HL-60 (cell line): Measurements from ENCODE around the gene PPP1R27.

Experiments used
- DNase-seq, 2 experiments: peaks; one replicate each; pipeline ENCODE4 v3.0.0-alpha.2; 2010 to 2020; ENCODE audit warnings: low read depth in 1 of 2, low spot score in 1 of 2
- H3K27ac ChIP-seq: fragments of 250-450 bp; sonication (Bioruptor Pico); replicated peaks from 2 replicates; pipeline ENCODE4 v1.5.1; 2020; ENCODE audit warnings: mild to moderate bottlenecking, moderate library complexity
- H3K27me3 ChIP-seq: fragments of 250-450 bp; sonication (Bioruptor Pico); 2 replicates; pipeline ENCODE4 v1.5.1; 2021; ENCODE audit warnings: mild to moderate bottlenecking, moderate library complexity; ENCODE audit not compliant: insufficient read depth, poor library complexity, severe bottlenecking
- H3K4me3 ChIP-seq: replicated peaks from 2 replicates; pipeline ENCODE4 v1.5.1; 2011; ENCODE audit warnings: mild to moderate bottlenecking, control low read depth, low read length; ENCODE audit not compliant: insufficient read depth
- CTCF ChIP-seq: IDR thresholded peaks from one replicate; pipeline ENCODE4 v1.5.1; 2011; ENCODE audit warnings: low read length, control low read depth, inconsistent platforms; ENCODE audit not compliant: insufficient read depth
- GABPA ChIP-seq: IDR thresholded peaks from 2 replicates; pipeline ENCODE4 v1.6.1; 2012; ENCODE audit warnings: low read depth
- POLR2AphosphoS5 ChIP-seq: IDR thresholded peaks from 2 replicates; pipeline ENCODE4 v1.6.1; 2012; ENCODE audit warnings: low read depth
- REST ChIP-seq: IDR thresholded peaks from 2 replicates; pipeline ENCODE4 v1.6.1; 2012; ENCODE audit warnings: low read depth; ENCODE audit not compliant: insufficient replicate concordance
- SPI1 ChIP-seq: IDR thresholded peaks from 2 replicates; pipeline ENCODE4 v1.6.1; 2012; ENCODE audit warnings: low read depth, mild to moderate bottlenecking, borderline replicate concordance

The PPP1R27 gene

GRCh38 chr17:81832608-81833159, 2.2 kb downstream of the PPP1R27 start:
- Histone ChIP-seq H3K4me3 (peak overlapping the region; percentile 59), H3K27ac (peak overlapping the region; percentile 98), H3K27me3 (no peaks in the 10 kb centered on the region)
- TF ChIP-seq CTCF, result no peak
- no peak for TF ChIP-seq SPI1
- TF ChIP-seq REST, result no peak
- no peak for TF ChIP-seq GABPA
- no peak for TF ChIP-seq POLR2AphosphoS5
- peak in 1 of 2 experiments; percentile 86 for DNase-seq

DNA sequence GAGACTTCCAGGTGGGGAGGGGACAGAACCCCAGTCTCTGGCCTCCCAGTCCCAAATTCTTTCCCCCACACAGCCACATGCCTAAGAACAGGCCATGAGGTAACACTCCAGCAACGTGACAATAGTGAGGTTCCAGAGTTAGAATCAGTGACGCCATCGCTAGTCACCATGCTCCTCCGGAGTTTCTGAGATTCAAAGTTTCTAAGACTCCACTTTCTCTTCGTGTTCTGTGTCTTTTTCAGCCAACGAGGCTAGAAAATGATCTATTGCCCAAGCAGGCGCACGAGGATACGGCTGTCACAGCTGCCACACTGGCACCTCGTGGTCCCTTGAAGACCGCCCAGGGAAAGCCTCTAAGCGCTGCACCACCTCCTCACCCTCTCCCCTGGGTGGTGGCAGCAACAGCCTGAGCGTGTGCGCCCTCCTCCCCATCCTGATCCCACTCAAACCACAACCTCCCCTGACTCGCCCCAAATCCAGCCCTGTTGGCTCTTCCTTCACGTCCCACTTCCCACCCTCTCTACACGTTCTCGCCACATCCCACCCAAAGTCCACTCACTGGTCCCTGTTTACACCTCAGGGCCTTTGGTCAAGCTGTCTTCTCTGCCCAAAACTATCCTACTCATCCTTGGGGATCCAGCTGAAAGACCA, 2.8 kb downstream of the PPP1R27 start:
- peak overlapping the region; percentile 98 for H3K27ac ChIP-seq
- DNase-seq, result peak; percentile 71 to 73
- peak overlapping the region; percentile 59 for H3K4me3 ChIP-seq
- H3K27me3 ChIP-seq, result no peaks in the 10 kb centered on the region
- peak; percentile 96 for TF ChIP-seq POLR2AphosphoS5
- no peak for TF ChIP-seq CTCF

- TF ChIP-seq CTCF (no peak), REST (no peak), SPI1 (no peak), POLR2AphosphoS5 (no peak), GABPA (no peak)
- Histone ChIP-seq H3K4me3 (peak overlapping the region; percentile 59), H3K27ac (peak overlapping the region; percentile 98)
Observed at GRCh38 chr17:81831563-81831956, 3.3 kb downstream of the PPP1R27 start.

DNA sequence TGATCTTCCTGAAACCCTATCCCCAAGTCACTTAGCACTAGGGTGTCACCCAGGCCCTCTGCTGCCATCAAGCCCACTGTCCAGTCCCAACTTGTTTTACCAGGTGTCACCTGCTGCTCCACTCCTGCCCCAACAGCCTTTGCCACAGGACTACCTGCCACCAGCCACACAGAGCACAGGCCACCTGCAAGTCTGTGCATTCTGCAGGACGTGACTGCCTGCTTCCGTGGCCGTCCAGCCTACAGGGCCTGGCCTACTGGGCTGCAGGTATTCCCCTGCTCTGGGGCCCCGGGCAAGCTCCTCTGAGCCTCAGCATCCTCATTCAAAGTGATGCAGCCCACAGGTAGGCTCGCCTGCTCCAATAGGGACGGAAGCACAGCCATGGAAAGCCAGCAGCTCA, 5.0 kb downstream of the PPP1R27 start:
- no peak for DNase-seq
- no peaks in the 10 kb centered on the region for H3K27me3 ChIP-seq
- no peak overlapping the region for H3K27ac ChIP-seq
- no peak overlapping the region for H3K4me3 ChIP-seq
- TF ChIP-seq SPI1 (no peak), POLR2AphosphoS5 (no peak), REST (no peak), GABPA (no peak), CTCF (no peak)

More at GRCh38 chr17:81831563-81831956, 3.3 kb downstream of the PPP1R27 start:
- peak in 1 of 2 experiments; percentile 50 for DNase-seq
- no peaks in the 10 kb centered on the region for H3K27me3 ChIP-seq
